LNCaP clone FGC (cell line): Measurements from ENCODE around the gene L3MBTL2.

Experiments used
- DNase-seq: peaks from one replicate; pipeline ENCODE4 v3.0.0-alpha.2; 2011; ENCODE audit warnings: low read depth
- H3K4me3 ChIP-seq: 2 replicates; pipeline ENCODE4 v1.5.1; 2011; ENCODE audit warnings: mild to moderate bottlenecking, low read depth, low read length, control low read depth
- TF ChIP-seq, protein P1 (sequence below): IDR thresholded peaks from 2 replicates; pipeline ENCODE4 v1.5.1; 2012; ENCODE audit warnings: mild to moderate bottlenecking; ENCODE audit not compliant: control insufficient read depth, insufficient read depth; ENCODE audit errors: extremely low read depth

L3MBTL2 gene

DNA sequence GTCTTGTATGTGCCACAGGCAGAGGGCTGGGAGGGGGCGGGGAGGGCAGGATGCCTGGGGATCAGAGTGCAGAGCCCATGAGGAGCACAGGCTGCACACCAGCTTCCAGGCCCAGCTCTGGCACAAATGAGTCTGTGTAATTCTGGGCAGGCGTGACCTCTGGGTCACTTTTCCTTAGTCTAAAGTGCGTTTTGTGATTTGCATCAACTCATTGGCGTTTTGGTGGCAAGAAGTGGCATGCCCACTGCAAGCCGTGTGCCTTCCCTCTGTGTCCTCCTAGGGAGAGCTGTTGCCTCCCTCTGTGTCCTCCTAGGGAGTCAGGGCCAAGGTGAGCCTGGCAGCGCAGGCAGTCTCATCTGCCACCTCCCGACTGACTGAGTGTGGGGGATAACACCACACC is 18.4 kb downstream of the L3MBTL2 start:
- TF ChIP-seq, protein P1, sequence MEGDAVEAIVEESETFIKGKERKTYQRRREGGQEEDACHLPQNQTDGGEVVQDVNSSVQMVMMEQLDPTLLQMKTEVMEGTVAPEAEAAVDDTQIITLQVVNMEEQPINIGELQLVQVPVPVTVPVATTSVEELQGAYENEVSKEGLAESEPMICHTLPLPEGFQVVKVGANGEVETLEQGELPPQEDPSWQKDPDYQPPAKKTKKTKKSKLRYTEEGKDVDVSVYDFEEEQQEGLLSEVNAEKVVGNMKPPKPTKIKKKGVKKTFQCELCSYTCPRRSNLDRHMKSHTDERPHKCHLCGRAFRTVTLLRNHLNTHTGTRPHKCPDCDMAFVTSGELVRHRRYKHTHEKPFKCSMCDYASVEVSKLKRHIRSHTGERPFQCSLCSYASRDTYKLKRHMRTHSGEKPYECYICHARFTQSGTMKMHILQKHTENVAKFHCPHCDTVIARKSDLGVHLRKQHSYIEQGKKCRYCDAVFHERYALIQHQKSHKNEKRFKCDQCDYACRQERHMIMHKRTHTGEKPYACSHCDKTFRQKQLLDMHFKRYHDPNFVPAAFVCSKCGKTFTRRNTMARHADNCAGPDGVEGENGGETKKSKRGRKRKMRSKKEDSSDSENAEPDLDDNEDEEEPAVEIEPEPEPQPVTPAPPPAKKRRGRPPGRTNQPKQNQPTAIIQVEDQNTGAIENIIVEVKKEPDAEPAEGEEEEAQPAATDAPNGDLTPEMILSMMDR: no peak
- DNase-seq: no peak
- no peak overlapping the region for H3K4me3 ChIP-seq

DNA sequence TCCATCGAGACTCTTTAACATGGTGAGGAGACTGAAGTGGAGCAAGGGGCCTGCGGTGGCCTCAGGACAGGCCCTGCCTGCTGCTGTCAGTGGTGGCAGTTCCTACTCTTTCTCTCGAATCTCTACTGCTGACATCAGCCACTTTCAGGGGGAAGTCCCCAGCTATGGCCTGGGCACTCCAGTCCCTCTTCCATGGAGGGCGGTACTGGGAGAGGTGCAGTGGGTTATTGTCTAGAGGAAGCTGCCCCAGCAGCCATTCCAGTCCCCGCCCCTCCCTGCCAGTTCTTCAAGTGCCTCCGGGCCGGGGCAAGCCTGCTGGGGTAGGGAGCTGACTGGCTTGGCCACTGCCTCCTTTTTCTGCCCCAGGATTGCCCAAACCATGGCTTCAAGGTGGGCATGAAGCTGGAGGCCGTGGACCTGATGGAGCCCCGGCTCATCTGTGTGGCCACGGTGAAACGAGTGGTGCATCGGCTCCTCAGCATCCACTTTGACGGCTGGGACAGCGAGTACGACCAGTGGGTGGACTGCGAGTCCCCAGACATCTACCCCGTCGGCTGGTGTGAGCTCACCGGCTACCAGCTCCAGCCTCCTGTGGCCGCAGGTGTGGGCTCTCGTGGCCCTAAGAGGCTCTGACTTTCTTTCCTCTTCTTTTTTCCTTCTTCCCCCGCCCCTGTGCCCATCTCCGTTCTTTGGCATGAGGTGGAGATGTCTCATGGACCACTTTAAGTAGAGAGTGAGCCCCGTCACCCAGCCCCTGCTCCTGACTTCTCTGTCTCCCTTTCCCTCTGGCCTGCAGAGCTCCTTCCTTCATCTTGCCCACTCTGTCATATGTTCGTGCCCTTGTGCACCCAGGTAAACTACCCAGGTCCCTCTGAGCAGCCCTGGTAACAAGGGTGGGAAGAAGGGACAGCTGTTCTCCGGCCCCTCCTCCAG is 21.9 kb downstream of the L3MBTL2 start:
- TF ChIP-seq, protein P1: no peak
- no peak for DNase-seq
- H3K4me3 ChIP-seq: no peak overlapping the region

DNA sequence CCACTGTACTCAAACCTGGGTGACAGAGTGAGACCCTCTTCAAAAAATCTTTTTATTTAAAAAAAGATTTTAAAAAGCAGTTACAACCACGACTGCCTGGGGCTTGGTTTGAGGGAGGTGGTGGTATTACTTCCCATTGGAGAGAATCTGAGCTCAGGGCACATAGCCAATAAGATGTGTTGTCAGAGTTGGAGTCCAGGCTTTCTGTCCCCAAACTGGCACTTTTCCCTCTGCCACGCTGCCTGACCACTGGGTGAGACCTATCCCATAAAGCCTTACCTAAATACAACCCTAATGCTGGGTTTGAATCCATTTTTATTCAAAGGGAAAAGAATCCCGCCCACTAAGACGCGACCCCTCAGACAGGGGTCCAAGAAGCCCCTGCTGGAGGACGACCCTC is 24.1 kb downstream of the L3MBTL2 start:
- no peak for DNase-seq
- no peak overlapping the region for H3K4me3 ChIP-seq
- TF ChIP-seq, protein P1: no peak

DNA sequence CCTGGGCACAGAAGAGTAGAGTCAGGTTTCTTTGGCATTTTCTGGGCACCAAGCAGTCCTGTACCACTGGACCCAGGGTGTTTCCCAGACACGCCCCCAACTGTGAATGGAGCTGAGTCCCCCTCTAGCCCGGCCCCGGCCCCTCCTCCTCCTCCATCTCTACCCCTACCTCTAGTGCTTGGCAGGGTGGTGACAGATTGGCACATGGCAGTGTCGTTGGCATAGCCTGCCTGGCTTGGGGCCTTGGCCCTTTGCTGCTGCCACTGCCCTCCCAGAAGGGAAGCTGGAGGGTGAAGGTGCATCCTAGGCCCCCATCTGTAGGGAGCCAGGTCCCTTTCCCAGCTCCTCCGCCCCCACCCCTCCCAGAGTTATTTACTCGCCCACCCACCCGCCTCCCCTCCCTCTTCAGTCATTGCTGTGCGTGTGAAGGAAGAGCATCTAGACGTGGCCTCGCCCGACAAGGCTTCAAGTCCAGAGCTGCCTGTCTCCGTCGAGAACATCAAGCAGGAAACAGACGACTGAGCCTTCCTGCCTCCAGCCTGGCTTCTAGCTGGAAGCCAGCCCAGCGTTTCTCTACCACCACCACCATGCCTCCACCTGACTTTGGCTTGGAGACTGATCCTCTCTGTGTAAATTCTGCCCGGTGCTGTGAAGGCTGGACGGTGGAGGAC is 24.8 kb downstream of the L3MBTL2 start:
- no peak overlapping the region for H3K4me3 ChIP-seq
- no peak for DNase-seq
- TF ChIP-seq, protein P1: no peak

DNA sequence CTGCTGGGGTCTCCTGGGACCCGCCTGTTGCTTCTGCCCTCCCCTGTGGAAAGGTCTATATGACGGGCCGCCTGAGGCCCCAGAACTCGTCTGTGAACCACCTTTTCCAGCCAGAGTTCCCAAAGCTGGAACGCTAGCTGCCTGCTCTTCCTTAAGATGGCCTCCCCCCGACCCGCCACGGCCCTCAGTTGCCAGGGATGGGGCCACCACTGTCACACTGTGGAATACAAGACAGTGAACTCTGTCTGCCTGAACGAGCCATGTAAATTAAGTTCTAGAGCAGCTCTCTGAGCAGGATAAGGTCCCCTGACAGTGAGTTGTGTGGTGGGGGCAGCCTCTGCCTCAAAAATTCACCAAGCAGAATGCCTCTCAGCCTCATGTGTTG is 25.3 kb downstream of the L3MBTL2 start:
- no peak for DNase-seq
- no peak overlapping the region for H3K4me3 ChIP-seq
- TF ChIP-seq, protein P1: no peak

DNA sequence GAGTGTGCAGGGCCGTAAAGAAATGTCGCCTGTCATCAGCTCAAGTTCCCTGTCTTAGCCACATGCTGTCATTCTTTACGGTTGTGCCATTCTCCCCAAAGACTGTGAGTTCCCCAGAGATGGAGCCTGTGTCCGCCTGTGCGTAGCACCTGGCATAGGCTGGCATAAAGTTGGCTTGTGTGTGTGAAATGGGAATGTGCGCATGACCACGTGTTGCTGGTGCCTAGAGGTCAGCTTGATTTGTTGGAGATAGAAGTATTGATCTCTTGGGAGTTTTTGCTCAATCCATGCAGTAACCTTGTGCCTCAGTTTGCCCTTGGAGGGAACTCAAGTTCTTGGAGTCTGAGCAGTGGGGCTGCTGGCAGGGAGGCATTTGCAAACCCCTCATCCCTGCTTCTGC is 26.3 kb downstream of the L3MBTL2 start:
- H3K4me3 ChIP-seq: no peak overlapping the region
- no peak for DNase-seq
- TF ChIP-seq, protein P1: no peak
